Activated CD4-positive, alpha-beta T cell treated with anti-CD3 and anti-CD28 coated beads, Interleukin-2, Interleukin-4, amounts not matched to agents 100 ng/mL and 50 ng/mL, durations not matched to agents 16 hours and 8 hours (primary cell): Measurements from ENCODE around the gene RAB5B.
"Not testable (repeated sequence)": the region's sequence is repeated elsewhere in the genome, so short reads cannot be mapped to it uniquely, and the experiment has no call there.

Experiments used
- DNase-seq: peaks from one replicate; pipeline ENCODE4 v3.0.0-alpha.2; 2020; ENCODE audit warnings: low spot score

Gene RAB5B

GRCh38 chr12:55982319-55982936, 8.6 kb downstream of the RAB5B start:
- no peak for DNase-seq

- DNase-seq = no peak
Observed at GRCh38 chr12:55983232-55983842, 9.5 kb downstream of the RAB5B start.

DNA sequence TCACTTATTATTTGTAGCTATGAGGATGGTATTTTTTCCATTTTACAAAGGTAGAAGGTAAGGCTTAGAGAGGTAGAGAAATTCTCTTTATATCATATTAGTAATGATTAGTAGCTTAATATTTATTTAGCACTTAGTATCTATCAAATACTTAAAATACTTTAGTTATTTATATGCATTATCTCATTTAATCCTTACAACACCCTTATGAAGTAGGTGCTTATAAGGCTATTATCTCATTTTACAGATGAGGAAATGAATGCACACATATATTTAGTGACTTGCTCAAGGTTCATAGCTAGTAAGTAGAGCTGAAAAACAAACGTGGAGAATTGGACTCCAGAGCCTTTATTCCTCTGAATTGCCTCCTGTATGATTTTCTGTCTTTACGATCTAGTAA, 11.0 kb downstream of the RAB5B start:
- DNase-seq = no peak

- DNase-seq = no peak
Observed at GRCh38 chr12:55985341-55985740, 11.5 kb downstream of the RAB5B start.

- DNase-seq = not testable (repeated sequence)
Observed at GRCh38 chr12:55985976-55986375, 12.1 kb downstream of the RAB5B start.

DNA sequence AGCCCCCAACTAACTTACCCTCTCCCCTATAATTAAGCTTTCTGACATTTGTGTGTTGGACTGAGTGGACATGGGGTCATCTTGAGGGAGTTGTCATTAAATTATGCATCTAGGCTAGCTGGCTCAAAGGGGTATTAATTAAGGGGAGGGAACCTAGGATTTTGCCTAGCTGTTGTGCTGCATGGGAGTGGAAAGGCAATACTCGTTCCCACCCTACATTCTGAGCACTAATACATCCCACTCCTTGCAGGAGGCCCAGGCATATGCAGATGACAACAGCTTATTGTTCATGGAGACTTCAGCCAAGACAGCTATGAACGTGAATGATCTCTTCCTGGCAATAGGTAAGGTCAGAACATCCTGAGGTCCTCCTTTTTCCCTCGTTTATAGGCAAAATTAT, 17.2 kb downstream of the RAB5B start:
- no peak for DNase-seq

DNA sequence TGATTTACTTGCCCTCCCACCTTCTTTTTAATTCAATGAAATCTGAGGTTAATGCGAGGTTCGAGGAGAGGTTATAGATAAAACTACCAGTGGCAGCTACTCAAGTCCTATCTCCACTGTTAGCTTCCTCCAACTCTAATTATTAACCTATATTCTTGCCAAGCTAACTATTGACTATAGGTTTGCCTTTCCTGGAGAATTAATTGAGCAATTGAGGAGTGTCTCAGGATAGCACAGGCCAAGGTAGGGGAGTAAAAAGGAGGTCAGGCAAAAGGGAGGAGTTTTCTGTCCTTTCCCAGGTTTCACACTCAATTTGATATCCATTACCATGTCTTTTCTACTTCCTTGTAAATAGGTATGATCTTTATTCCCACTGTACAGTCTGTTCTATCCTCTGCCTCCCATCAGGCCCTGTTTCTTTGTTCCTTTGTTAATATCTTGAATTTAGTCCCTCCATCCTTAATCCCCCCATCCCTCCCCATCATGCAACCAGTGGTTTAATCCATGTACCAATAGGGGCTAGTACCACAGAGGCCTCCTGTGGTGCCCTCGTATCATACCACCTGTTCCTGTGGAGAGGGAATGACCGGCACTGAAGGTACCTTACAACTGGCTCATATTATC, 19.5 kb downstream of the RAB5B start:
- no peak for DNase-seq

- no peak for DNase-seq
Observed at GRCh38 chr12:55995366-55995765, 21.5 kb downstream of the RAB5B start.

- DNase-seq = peak; percentile 80
Observed at GRCh38 chr12:55996201-55996714, 22.4 kb downstream of the RAB5B start.

DNA sequence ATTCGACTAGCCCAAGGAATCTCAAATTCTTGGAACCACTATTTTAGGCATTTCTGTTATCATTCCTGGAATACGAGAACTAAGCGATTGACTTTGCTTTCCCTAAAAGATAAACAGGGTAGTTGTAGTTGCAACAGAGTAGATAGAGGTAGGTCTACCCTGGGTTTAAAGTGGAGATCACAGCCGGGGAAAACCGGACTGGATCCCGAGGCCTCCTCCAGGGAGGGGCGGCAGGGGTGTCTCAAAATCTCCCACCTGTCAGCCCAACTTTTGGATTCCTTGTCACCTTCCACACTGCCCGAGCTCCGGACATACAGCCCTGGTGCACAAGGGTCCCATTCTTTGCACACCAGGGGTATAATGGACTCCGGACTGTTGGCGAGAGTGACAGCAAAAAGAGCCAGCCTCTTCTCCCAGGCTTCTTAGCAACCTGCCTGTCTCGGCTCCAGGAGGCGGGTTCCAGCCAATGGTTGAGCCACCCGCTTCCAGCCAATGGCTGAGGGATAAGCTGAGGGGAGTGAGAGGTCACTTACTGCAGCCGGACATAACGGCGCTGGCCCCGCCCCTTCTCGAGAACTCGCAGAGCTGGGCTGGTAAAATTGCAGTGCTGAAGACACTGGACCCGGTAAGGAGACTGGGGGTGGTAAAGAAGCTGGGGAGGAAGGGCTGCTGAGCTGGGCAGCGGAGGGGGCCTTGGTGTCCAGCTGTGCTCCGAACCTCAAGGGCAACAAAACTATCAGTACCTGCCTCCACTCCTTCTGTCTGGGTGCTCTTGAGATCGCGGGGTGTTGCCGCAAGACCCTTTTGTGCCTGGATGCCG, 23.0 kb downstream of the RAB5B start, which contains the start of gene SUOX:
SUOX (plus strand) TSS at position 562 of the 820 bp plus-strand sequence. CDS start 4,946 bp downstream, outside the sequence.
- DNase-seq = peak; percentile 55

DNA sequence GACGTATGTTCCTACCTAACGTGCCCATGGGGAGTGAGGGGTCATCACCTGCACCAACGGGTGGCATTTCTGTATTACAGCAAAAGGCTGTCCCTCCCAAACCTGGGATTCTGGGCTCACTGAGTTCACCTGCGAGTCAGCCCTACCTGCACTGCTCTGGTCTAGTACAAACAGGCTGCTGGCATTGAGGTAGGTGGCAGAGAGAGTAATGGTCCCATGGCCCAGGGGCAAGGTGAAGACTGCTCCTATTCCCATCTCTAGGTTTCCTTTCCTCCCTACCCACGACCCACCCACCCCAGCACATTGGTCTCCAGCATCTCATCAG, 23.6 kb downstream of the RAB5B start:
- no peak for DNase-seq

GRCh38 chr12:55999522-55999921, 25.6 kb downstream of the RAB5B start:
- DNase-seq = peak; percentile 9

DNA sequence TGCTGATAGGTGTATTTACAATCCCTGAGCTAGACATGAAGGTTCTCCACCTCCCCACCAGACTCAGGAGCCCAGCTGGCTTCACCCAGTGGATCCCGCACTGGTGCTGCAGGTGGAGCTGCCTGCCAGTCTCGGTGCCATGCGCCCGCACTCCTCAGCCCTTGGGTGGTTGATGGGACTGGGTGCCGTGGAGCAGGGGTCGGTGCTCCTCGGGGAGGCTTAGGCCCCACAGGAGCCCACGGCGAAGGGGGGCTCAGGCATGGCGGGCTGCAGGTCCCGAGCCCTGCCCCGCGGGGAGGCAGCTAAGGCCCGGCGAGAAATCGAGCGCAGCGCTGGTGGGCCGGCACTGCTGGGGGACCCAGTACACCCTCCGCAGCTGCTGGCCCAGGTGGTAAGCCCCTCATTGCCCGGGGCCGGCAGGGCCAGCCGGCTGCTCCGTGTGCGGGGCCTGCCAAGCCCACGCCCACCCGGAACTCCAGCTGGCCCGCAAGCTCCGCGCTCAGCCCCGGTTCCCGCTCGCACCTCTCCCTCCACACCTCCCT, 26.2 kb downstream of the RAB5B start:
- not testable (repeated sequence) for DNase-seq

DNA sequence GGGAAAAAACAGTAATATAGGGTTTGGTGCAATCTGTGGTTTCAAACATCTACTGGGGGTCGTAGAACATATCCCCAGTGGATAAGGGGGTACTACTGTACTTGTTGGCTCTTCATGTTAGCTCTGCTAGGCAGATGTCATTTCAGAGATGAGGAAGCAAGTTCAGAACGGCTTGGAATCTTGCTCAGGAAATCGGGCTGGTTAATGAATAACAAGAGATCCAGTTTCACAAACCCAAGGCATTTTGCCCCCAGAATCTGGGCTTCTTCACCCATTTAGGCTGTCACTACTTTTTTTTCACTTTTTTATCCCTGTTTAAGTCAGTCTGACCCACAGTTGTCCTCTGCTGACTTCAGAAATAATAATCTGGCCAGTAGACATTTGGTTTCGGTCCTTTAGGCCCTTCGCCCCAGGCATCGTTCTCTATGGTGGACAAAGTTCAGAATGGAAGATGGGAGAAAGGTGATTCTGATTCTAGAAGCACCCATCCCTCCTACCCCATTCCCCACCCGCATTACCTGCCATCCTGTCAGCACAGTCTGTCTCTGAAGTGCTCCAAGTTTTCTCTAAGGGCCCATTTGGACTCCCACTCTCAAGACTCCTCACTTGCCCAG, 27.7 kb downstream of the RAB5B start:
- DNase-seq = no peak

DNA sequence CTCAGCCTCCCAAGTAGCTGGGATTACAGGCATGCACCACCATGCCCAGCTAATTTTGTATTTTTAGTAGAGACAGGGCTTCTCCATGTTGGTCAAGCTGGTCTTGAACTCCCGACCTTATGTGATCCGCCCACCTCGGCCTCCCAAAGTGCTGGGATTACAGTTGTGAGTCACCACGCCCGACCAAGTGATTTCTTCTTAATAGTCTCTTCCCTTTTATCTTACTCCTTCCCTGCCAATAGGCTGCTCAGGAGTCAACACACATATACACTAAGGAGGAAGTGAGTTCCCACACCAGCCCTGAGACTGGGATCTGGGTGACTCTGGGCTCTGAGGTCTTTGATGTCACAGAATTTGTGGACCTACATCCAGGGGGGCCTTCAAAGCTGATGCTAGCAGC, 29.5 kb downstream of the RAB5B start:
- DNase-seq = not testable (repeated sequence)

- DNase-seq = no peak
Observed at GRCh38 chr12:56004211-56004610, 30.3 kb downstream of the RAB5B start.

DNA sequence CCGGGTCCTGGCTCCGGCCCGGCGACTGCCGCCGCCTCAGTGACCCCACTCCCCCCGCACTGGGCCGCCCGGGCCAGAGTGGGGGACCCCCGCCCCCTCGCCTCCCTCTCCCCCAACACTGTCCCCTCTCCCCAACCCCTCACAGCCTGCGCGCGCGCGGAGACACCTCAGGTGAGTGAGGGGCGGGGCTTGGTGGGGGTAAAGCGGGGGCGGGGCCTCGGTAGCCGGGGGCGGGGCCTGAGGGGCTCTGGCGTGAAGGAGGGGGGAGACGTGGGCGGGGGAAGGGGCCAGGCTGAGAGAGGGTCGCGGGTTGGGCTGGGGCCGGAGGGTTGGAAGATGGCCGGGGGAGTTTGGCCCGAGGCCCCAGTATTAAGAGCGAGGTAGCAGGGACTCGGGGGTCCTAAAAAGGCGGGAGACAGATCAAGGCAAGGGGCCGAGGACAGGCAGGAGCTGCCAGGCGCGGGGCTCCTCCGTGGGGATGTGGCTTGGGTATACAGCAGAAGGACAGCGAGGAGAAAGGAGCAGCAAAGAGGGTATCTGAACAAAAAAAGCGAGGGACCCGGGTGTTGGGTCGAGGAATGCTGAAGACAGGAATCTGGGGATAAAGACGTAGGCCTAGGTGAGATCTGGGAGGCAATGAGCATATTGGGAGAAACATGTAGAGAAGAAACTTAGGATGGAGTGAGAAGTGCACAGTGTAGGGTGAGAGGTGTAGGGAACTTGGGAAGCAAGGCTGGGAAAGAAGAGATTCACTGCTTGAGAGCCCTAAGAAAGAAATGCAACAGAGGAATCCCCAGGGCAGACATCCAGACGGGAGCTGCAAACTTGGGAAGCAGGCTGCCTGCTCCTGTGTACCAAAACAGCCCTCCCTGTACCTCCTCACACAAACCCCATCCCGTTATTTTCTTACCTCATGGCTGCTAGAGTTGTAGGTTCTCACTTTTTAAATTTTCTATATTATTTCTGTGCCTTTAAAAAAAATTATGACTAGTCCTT, 34.0 kb downstream of the RAB5B start:
- peak; percentile 50 for DNase-seq

- no peak for DNase-seq
Observed at GRCh38 chr12:56010111-56010570, 36.3 kb downstream of the RAB5B start.

GRCh38 chr12:56011509-56012090, 37.7 kb downstream of the RAB5B start:
- DNase-seq = no peak

- DNase-seq = no peak
Observed at GRCh38 chr12:56013482-56013881, 39.6 kb downstream of the RAB5B start.
